Panc1 (cell line): Measurements from ENCODE around the gene CTNND2.

Source experiments
- CTCF ChIP-seq: fragments of 450-650 bp; IDR thresholded peaks from 2 replicates; pipeline ENCODE4 v1.5.1; 2017; ENCODE audit warnings: mild to moderate bottlenecking
- POLR2AphosphoS5 ChIP-seq: IDR thresholded peaks from 2 replicates; pipeline ENCODE4 v1.6.1; 2012; ENCODE audit warnings: mild to moderate bottlenecking, low read depth, low read length, moderate library complexity
- REST ChIP-seq, 2 experiments: IDR thresholded peaks; 2 replicates each; pipeline ENCODE4 v1.6.1; 2011 to 2012; ENCODE audit warnings: low read depth in 2 of 2, control low read depth in 1 of 2, low read length in 1 of 2, mild to moderate bottlenecking in 1 of 2, moderate library complexity in 1 of 2; ENCODE audit not compliant: insufficient read depth in 1 of 2

GRCh38 chr5:11770310-11770709, 133.9 kb downstream of the CTNND2 start:
- TF ChIP-seq CTCF = no peak
- no peak for TF ChIP-seq POLR2AphosphoS5
- no peak for TF ChIP-seq REST (IDR thresholded peaks at IDR 0.05; ENCODE audit: insufficient read depth in 1 of 2, low read depth in 2 of 2, low read length in 1 of 2)
